GM12891 (cell line): ENCODE results near the gene SIM1.

Experiments used
- DNase-seq: peaks from one replicate; pipeline ENCODE4 v3.0.0; 2011; ENCODE audit warnings: low spot score; ENCODE audit not compliant: insufficient read length
- FAIRE-seq: peaks from 2 replicates; lab custom pipeline; 2011; peaks lifted over from hg19 to GRCh38; lab: Jason Lieb, UNC
- PAX5 ChIP-seq: IDR thresholded peaks from 2 replicates; pipeline ENCODE4 v1.6.1; 2011; ENCODE audit warnings: low read length, moderate library complexity, mild to moderate bottlenecking; ENCODE audit not compliant: insufficient read depth, severe bottlenecking
- POLR2A ChIP-seq: IDR thresholded peaks from 2 replicates; pipeline ENCODE4 v1.6.1; 2011; ENCODE audit warnings: low read depth, low read length, control low read depth
- POLR2AphosphoS5 ChIP-seq: IDR thresholded peaks from 2 replicates; pipeline ENCODE4 v1.6.1; 2011; ENCODE audit warnings: low read depth, low read length, control low read depth
- POU2F2 ChIP-seq: IDR thresholded peaks from 2 replicates; pipeline ENCODE4 v1.6.1; 2011; ENCODE audit warnings: low read depth, mild to moderate bottlenecking, control low read depth, low read length, moderate library complexity
- SPI1 ChIP-seq: IDR thresholded peaks from 2 replicates; pipeline ENCODE4 v1.6.1; 2011; ENCODE audit warnings: low read depth, low read length, control low read depth
- TAF1 ChIP-seq: IDR thresholded peaks from 2 replicates; pipeline ENCODE4 v1.6.1; 2011; ENCODE audit warnings: low read depth, low read length, control low read depth

The SIM1 gene

GRCh38 chr6:100457311-100457990, 7.3 kb downstream of the SIM1 start:
- FAIRE-seq (no peak), DNase-seq (no peak)
- no peak for TF ChIP-seq POLR2AphosphoS5
- no peak for TF ChIP-seq POLR2A
- no peak for TF ChIP-seq TAF1
- no peak for TF ChIP-seq POU2F2
- no peak for TF ChIP-seq PAX5
- no peak for TF ChIP-seq SPI1

GRCh38 chr6:100456908-100457235, 7.8 kb downstream of the SIM1 start:
- TF ChIP-seq POLR2A (no peak), POLR2AphosphoS5 (no peak), SPI1 (no peak), PAX5 (no peak), TAF1 (no peak), POU2F2 (no peak)
- no peak for FAIRE-seq
- no peak for DNase-seq

GRCh38 chr6:100456141-100456907, 8.4 kb downstream of the SIM1 start:
- DNase-seq (no peak), FAIRE-seq (no peak)
- no peak for TF ChIP-seq POU2F2
- no peak for TF ChIP-seq SPI1
- no peak for TF ChIP-seq TAF1
- TF ChIP-seq POLR2A: no peak
- TF ChIP-seq POLR2AphosphoS5: no peak
- no peak for TF ChIP-seq PAX5

DNA sequence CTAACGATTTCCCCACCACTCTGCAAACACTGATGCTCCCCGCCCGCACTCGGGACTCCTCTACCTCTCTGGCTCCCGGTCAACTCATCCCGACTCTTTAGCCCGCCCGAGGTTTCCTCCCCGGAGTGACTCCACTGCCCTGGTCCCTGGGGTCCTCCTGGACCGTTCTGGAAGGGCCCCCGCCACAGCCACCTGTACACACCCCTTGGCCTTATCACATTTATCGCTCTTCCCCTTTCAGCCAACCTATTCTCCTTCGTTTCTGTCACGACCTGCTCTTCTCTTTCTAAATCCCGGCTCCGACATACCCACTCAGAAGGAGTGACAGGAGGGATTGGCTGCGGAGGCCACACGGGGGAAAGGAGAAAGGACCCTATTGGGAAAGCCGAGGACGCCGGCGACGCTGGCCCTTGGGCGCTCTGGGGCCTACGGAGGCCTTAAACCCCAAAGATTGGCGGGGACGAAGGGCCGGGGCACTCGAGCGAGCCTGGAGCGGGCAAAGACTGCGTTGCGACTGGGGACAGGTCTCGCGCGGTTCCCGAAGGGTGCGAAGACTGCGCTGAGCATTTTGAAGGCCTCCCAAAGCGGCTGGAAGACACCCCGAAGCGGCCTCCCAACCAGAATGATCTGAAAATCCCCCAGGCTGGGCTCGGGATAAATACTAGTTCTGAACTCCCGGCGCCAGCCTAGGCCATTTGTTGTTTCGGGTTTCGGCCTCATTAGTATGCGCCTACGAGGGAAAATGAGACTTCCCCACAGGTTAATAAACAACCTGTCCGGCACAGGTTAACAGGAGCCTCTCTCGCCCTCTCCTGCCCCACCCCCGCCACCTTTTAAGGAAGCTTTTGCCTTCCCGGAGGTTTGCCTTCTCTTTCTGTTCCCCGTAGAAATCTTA, 9.2 kb downstream of the SIM1 start:
- DNase-seq: no peak
- TF ChIP-seq SPI1 (no peak), POLR2AphosphoS5 (no peak), POLR2A (no peak), TAF1 (no peak), POU2F2 (no peak), PAX5 (no peak)
- FAIRE-seq: no peak

DNA sequence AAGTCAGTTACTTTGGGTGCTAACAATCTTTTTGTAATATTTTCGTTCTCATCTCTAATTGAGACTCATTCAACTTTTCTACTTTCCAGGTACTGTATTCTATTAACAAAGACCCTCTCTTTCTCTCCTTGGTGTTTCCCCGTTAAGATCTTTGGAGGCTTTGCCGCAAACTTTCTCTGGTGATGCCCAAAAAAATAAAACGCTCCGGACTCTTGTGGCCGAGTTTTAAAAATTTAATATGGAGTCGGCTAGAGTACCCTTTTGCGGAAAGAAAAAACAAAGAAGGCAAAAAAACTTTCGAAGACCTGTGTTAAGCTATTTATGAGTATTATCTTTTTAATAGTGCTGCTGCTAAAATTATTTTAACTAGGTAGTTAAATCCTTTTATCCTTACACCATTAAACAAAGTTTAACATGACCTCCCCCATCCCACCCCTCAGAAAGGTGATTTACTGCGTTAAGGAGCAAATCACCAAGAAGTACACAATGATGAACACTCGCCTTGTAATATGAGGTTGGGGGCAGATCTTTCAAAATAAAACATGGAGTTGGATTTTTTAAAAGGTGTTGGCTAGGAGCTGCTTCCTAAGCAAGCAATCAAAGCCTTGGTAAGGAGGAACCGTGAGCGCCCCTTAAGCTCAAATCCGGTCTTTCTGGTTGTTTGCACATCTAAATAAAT, 10.0 kb downstream of the SIM1 start:
- FAIRE-seq: no peak
- TF ChIP-seq POLR2A: no peak
- DNase-seq: no peak

- no peak for TF ChIP-seq SPI1
- no peak for TF ChIP-seq POU2F2
- TF ChIP-seq POLR2AphosphoS5: no peak
- FAIRE-seq (no peak), DNase-seq (no peak)
These were observed 10.8 kb downstream of the SIM1 start for GRCh38 chr6:100453701-100454521.

GRCh38 chr6:100452998-100453397, 11.7 kb downstream of the SIM1 start:
- no peak for TF ChIP-seq PAX5
- no peak for TF ChIP-seq POLR2A
- no peak for TF ChIP-seq POLR2AphosphoS5
- no peak for TF ChIP-seq SPI1
- no peak for TF ChIP-seq POU2F2
- TF ChIP-seq TAF1: no peak
- no peak for FAIRE-seq
- no peak for DNase-seq

DNA sequence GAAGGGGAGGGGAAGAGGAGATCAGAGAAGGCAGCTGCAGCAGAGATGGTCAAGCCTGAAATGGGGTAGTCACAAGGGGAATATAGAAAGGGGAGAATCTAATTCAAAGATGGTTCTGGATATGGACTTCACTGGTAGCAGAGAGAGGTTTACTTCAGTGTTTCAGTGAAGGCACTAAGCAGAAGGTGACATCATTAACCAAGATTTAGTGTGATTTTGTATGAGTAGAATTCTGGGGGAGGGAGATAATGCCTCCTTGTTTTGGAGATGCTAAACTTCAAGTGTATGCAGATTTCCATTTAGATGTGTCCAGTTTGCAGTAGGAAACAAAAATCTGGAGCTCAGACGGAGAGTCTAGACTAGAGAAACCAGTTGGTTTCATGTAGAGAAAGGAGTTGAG, 13.1 kb downstream of the SIM1 start:
- FAIRE-seq (no peak), DNase-seq (no peak)
- TF ChIP-seq POU2F2 (no peak), SPI1 (no peak), PAX5 (no peak), POLR2A (no peak), POLR2AphosphoS5 (no peak), TAF1 (no peak)
